ENCODE data around the gene TMEM178B. TPM values are rescaled to one million over a fixed set of nuclear protein-coding genes. Genes with fewer than 3 reads are reported as not detected.

Gene TMEM178B
- total RNA-seq, 1 donor, result 0.10 TPM

DNA sequence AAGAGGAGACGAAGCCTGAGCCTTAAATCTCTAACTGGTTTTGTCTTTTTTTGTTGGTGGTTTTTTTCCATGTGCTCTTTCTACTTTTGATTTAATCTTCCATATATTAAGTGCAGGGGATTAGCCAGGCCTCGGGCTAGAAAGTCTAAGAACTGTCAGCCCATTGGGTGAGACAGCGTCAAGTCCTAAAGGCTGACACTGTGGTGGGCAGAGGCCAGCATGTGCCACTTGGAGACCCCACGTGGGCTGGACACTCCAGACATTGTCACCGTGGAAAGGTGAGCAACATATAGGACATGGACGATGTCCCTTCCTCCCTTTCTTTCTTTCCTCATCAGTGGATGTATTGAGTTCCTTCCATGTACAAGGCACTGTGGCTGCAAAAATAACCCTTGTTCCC, 129.3 kb downstream of the TMEM178B start:
- H3K4me1 ChIP-seq (ENCODE audit: insufficient read depth, low read length), result no peaks in the 10 kb centered on the region
- no peak overlapping the region for H3K4me3 ChIP-seq (ENCODE audit: low read length)
- H3K27me3 ChIP-seq (ENCODE audit: insufficient read depth, low read length), result no peaks in the 10 kb centered on the region
- no peaks in the 10 kb centered on the region for H3K9me3 ChIP-seq (ENCODE audit: low read depth, low read length)

DNA sequence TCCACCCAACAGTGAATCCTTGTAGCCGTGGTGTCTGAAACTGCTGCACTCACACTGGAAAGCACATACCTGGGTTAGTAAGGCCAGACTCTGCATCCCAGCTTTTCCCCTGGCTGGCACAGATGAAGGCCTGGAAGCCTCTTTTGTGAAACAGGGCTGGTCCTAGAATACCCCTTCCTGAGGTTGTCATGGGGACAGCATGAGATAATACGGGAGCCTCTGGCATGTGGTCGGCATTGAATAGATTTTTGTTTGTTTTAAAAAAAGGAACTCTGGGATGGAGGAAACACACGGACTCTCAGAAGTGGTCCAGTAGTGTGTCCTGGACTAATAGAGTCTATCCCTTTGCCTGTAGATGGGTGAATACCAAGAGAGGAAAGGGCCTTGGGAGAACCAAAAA, 129.7 kb downstream of the TMEM178B start:
- H3K9me3 ChIP-seq (ENCODE audit: low read depth, low read length), result no peaks in the 10 kb centered on the region
- no peaks in the 10 kb centered on the region for H3K4me1 ChIP-seq (ENCODE audit: insufficient read depth, low read length)
- no peaks in the 10 kb centered on the region for H3K27me3 ChIP-seq (ENCODE audit: insufficient read depth, low read length)
- H3K4me3 ChIP-seq (ENCODE audit: low read length), result no peak overlapping the region

DNA sequence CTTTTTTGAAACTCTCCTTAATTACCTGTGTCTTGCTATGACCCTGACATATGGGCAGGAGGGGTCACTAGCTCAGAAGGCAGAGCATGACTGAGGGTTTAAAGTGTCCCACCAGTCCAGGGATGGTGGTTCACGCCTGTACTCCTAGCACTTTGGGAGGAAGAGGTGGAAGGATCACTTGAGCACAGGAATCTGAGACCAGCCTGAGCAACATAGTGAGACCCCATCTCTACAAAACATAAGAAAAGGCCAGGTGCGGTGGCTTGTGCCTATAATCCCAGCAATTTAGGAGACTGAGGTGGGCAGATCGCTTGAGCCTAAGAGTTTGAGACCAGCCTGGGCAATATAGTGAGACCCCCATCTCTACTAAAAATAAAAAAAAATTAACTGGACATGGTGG, 133.8 kb downstream of the TMEM178B start:
- Histone ChIP-seq H3K27me3 (ENCODE audit: insufficient read depth, low read length) (no peaks in the 10 kb centered on the region), H3K4me3 (ENCODE audit: low read length) (no peak overlapping the region), H3K4me1 (ENCODE audit: insufficient read depth, low read length) (no peaks in the 10 kb centered on the region), H3K9me3 (ENCODE audit: low read depth, low read length) (no peaks in the 10 kb centered on the region)

DNA sequence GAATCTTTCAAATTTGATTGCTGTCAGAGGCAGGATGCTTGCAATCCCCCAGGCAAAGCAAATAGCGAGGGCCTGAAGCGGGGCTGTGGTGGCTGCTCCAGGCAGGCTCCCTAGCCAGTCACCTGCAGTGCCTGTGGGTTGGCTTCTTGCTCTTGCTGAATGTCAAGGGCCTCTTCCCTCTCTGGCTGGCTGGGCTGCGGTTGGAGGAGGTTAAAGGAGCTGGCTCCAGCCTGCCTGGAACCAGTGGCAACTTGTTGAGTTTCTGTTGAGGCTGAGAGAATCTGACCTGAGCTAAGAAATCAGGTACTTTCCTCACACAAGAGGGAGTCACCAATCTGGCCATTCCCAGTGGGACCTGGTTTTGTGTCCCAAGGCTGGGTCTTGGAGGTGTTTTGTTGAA, 134.7 kb downstream of the TMEM178B start:
- H3K4me3 ChIP-seq (ENCODE audit: low read length), result no peak overlapping the region
- no peaks in the 10 kb centered on the region for H3K4me1 ChIP-seq (ENCODE audit: insufficient read depth, low read length)
- no peaks in the 10 kb centered on the region for H3K27me3 ChIP-seq (ENCODE audit: insufficient read depth, low read length)
- no peaks in the 10 kb centered on the region for H3K9me3 ChIP-seq (ENCODE audit: low read depth, low read length)

DNA sequence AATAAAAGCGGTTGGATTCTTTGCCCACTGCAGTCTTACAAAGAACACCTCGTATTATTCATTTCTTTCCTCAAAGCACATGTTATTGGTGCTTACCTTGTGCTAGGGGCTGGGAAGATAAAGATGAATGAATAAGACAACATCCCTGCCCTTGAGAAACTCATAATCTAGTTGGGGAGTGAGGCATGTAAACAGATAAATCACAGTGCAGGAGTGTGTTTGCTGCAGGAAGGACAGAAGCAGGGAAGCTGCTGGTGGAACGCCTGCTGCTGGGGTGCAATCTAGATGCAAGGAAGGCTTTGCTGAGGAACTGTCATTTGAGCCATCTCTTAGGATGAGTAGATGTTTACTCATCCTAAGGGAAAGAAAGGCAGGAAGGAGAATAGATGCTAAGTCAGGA, 135.6 kb downstream of the TMEM178B start:
- Histone ChIP-seq H3K9me3 (ENCODE audit: low read depth, low read length) (no peaks in the 10 kb centered on the region), H3K27me3 (ENCODE audit: insufficient read depth, low read length) (no peaks in the 10 kb centered on the region), H3K4me1 (ENCODE audit: insufficient read depth, low read length) (no peaks in the 10 kb centered on the region), H3K4me3 (ENCODE audit: low read length) (no peak overlapping the region)

DNA sequence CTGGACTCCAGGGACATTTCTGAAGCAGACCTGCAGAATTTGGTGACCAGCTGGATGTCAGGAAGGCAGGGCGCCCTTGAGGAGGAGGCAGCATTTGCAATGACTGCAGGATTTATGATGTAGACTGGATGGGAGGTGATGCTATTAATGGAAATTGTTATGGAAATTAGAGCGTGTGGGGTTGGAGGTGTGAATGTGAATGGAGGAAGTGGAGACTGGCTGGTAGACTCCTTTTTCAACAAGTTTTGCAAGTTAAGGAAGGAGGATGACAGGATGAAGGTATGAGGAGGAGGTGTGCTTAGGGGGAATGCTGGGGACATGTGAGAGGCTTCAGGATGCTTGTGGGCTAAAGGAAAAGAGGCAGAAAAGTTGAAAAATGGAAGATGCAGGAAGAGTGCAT, 137.0 kb downstream of the TMEM178B start:
- Histone ChIP-seq H3K4me1 (ENCODE audit: insufficient read depth, low read length) (no peaks in the 10 kb centered on the region), H3K27me3 (ENCODE audit: insufficient read depth, low read length) (no peaks in the 10 kb centered on the region), H3K4me3 (ENCODE audit: low read length) (no peak overlapping the region), H3K9me3 (ENCODE audit: low read depth, low read length) (no peaks in the 10 kb centered on the region)

DNA sequence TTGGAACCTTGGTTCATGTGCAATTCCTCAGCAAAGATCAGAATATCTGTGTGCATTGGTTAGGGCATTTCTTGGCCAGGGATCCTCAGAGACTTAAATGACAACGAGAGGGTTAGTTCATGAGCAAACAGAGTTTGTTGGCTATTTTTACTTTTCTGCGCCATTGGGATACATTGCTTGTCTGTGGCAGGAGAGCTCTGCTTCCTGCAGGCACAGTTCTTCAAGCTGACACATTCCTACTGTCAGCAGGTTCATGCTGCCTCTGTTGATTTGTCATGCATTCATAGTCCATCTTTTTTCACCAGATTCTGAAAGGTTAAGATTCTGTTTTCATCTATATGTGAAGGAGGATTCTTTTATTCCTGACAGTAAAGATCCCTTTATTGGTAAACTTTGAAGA, 139.4 kb downstream of the TMEM178B start:
- Histone ChIP-seq H3K4me3 (ENCODE audit: low read length) (no peak overlapping the region), H3K4me1 (ENCODE audit: insufficient read depth, low read length) (no peaks in the 10 kb centered on the region), H3K9me3 (ENCODE audit: low read depth, low read length) (no peaks in the 10 kb centered on the region), H3K27me3 (ENCODE audit: insufficient read depth, low read length) (no peaks in the 10 kb centered on the region)

DNA sequence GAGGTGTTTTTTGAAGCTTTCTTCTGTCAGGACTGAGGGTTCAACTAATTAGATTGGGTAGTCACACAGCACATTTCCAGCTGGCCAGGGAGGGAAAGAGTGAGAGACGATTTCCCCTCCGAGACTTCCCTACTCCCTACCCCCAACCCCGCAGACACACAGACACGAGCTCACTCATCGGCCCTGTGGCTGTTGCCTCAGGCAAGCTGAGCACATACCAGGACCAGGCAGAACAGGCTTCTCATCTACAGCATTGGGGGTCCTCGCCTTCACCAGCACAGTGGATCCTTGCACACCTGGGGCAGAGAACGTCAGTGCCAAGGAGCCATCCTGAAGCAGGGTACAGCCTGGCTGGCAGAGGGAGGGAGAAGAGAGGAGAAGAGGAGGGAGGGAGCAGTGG, 144.1 kb downstream of the TMEM178B start:
- no peaks in the 10 kb centered on the region for H3K4me1 ChIP-seq (ENCODE audit: insufficient read depth, low read length)
- H3K27me3 ChIP-seq (ENCODE audit: insufficient read depth, low read length), result no peaks in the 10 kb centered on the region
- H3K9me3 ChIP-seq (ENCODE audit: low read depth, low read length), result no peaks in the 10 kb centered on the region
- H3K4me3 ChIP-seq (ENCODE audit: low read length), result no peak overlapping the region

DNA sequence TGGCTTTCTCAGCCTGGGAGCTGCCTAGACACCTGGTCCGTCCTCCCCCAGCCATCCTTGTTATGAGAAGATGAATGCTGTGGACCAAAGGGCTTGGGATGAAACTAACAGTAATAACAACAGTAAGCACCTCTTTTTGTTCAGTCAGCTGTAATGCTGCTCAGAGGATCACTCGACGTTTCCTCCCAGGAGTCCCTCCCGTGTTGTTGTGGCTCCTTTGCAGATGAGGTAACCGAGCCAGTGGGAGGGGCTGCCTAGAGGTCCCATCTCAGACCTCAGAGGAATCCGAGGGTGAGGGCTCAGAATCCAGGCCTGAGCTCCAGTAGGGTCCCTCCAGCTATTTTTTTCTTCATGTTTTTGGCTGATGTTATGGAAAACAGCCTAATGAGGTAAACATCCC, 145.1 kb downstream of the TMEM178B start:
- no peak overlapping the region for H3K4me3 ChIP-seq (ENCODE audit: low read length)
- H3K4me1 ChIP-seq (ENCODE audit: insufficient read depth, low read length), result no peaks in the 10 kb centered on the region
- no peaks in the 10 kb centered on the region for H3K9me3 ChIP-seq (ENCODE audit: low read depth, low read length)
- H3K27me3 ChIP-seq (ENCODE audit: insufficient read depth, low read length), result no peaks in the 10 kb centered on the region

DNA sequence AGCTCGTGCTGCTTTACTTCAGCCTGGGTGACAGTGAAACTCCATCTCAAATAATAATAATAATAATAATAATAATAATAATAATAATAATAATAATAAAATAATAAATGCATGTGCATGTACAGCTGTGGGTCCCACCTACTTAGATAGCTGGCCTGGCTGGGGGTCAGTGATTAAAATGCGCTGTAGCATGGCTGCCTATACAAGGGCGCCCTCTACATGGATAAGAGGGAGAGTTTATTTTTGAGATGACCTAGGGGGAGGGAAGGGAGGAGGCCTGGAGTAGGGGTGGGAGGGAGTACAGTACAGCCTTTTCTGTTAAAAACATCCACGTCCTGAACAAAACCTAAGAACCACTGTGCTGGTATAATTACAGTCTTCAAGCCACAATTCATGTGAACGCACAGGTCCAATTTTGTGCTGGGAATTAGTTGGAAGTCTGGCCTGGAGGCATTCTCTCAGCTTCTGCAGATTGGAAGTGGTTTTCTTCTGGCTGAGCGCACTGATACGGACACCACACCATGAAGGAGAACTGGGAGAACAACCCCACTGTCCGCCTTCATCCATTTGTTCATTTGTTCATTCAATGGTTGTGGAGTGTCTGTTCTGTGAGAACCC, 146.5 kb downstream of the TMEM178B start:
- Histone ChIP-seq H3K9me3 (ENCODE audit: low read depth, low read length) (no peaks in the 10 kb centered on the region), H3K4me1 (ENCODE audit: insufficient read depth, low read length) (no peaks in the 10 kb centered on the region), H3K4me3 (ENCODE audit: low read length) (no peak overlapping the region), H3K27me3 (ENCODE audit: insufficient read depth, low read length) (no peaks in the 10 kb centered on the region)

DNA sequence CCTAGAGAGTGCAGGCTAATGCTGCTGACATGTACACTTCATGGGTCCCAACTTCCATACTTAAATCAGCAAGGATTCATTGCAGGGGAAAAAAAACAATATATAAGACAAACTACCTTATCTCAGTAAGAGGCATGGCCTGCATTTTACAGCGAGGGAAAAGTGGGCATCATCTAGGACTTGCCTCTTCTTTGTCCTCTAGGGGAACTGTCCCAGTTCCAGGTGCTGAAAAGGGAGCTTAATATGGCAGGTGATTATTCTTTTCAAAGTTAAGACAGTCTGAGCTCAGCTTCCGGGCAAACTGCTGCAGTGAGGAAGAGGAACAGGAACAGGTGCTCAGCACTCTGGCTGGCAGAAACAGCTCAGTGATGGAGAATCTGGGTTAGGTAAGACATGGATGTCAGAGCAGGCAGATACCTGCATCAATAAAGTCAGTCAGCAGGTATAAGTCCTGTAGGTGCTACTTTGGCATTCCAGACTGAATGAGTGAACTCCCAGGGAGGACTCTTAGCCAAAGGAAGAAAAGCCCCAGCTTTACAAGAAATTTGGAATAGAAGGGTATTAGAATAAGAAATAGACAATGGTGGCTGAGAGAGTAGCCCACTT, 147.2 kb downstream of the TMEM178B start:
- no peaks in the 10 kb centered on the region for H3K4me1 ChIP-seq (ENCODE audit: insufficient read depth, low read length)
- H3K27me3 ChIP-seq (ENCODE audit: insufficient read depth, low read length), result no peaks in the 10 kb centered on the region
- no peak overlapping the region for H3K4me3 ChIP-seq (ENCODE audit: low read length)
- no peaks in the 10 kb centered on the region for H3K9me3 ChIP-seq (ENCODE audit: low read depth, low read length)

DNA sequence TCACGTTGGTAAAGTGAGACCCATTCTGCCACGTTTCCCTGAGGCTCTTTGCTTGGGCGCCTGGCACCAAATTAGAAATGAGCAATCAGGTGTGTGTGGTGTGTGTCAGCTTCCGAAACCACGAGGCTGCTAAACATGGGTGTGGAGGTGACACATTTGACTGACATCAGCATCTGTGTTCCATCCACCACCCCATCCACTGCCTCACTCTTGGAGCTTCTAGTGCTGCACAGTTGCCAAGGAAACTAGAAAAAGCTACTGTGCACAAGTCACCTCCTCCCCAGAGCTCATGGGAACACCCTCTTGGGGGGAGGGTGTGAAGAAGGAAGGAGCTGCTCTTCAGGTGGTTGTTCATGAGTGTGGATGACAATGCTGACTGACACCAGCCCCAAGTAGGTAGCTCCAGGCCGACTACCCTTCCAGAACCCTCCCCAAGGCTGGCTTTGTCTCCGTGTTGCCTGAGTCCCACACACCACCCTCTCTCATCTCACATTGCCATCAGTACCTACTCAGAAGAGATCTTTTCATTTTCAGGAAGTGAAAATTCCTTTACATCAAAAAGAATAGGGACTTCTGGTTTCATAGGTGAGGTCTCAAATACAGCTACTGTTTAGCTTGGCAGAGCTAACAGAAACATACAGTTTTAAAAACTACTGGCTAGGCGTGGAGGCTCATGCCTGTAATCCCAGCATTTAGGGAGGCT, 152.2 kb downstream of the TMEM178B start:
- Histone ChIP-seq H3K27me3 (ENCODE audit: insufficient read depth, low read length) (no peaks in the 10 kb centered on the region), H3K4me1 (ENCODE audit: insufficient read depth, low read length) (no peaks in the 10 kb centered on the region)

DNA sequence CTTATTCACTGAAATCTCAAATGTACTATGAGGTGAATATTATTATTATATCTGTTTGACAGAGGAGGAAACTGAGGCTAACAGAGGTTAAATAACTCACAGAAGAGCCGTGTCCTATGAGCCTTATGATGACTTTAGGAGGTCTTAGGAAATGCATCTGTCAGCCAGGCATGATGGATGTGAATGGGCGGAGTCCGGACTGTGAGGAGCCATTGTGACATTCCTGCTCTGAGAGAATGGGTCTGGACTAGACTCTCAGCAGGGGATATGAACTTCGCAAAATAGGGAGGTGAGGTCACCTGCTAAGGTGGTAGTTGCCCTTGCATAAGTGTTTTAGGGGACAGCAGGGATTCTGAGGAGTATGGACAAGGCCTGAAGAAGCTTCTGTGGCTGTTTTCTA, 153.6 kb downstream of the TMEM178B start:
- Histone ChIP-seq H3K4me1 (ENCODE audit: insufficient read depth, low read length) (no peaks in the 10 kb centered on the region), H3K27me3 (ENCODE audit: insufficient read depth, low read length) (no peaks in the 10 kb centered on the region), H3K4me3 (ENCODE audit: low read length) (no peak overlapping the region), H3K9me3 (ENCODE audit: low read depth, low read length) (no peaks in the 10 kb centered on the region)

More for the DNA sequence above, 152.2 kb downstream of the TMEM178B start:
- Histone ChIP-seq H3K4me3 (ENCODE audit: low read length) (no peak overlapping the region), H3K9me3 (ENCODE audit: low read depth, low read length) (no peaks in the 10 kb centered on the region)

DNA sequence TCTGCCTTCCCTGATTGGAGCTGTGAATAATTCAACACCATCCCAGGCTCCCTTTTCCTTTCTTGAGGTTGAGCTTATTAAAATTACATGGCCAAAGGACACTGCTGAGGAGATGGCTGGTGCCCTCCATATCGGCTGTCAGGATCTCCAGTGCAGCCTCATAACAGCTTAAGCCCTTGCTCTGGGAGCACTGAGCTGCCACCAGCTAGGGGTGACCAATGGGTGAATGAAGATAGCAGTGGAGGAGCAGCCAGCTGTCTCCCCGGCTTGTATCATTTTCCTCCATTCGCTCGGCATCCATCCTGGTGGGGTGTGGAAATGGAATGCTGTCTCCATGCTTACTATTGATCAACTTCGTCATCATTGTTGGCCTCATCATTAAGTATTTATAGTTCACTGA, 154.6 kb downstream of the TMEM178B start:
- Histone ChIP-seq H3K4me3 (ENCODE audit: low read length) (no peak overlapping the region), H3K4me1 (ENCODE audit: insufficient read depth, low read length) (no peaks in the 10 kb centered on the region), H3K27me3 (ENCODE audit: insufficient read depth, low read length) (no peaks in the 10 kb centered on the region), H3K9me3 (ENCODE audit: low read depth, low read length) (no peaks in the 10 kb centered on the region)

DNA sequence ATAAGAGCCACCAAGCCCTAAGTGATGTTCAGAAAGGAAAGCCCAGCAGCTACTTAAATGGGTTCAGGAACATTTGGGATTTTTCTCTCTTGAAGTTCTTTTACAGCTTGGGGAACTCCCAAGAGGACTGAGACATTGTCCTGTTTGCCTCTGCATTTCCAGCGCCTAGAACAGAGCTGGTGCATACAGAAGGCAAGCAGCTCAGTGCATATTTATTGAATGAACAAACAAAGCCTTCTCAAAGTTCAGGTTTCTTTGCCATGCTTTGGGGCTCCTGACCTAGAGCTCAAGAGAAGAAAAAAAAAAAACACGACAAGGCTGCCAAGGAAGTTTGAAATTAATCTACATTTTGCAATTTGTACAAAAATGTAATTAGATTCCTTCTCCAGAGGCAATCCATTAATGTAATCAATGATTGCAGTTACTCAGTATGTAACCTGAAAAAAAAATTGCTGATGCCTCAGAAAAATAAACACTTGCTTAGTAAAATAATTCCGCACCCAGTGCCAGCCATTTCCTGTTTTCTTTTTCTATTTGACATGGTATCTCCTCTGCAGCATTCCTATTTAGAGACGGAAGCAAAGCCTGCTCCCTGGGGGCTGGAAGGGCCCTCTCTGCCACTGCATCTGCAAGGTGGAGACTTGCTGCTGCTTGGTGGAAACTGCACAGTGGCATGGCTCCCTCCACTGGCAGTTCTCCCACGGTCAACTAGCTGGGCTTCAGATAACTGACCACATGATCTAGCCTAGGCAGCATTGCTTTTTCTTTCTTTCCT, 157.3 kb downstream of the TMEM178B start:
- Histone ChIP-seq H3K4me1 (ENCODE audit: insufficient read depth, low read length) (no peaks in the 10 kb centered on the region), H3K9me3 (ENCODE audit: low read depth, low read length) (no peaks in the 10 kb centered on the region), H3K4me3 (ENCODE audit: low read length) (no peak overlapping the region), H3K27me3 (ENCODE audit: insufficient read depth, low read length) (no peaks in the 10 kb centered on the region)
